Measurements from ENCODE around the gene PCDH9.

- TF ChIP-seq, protein P1, sequence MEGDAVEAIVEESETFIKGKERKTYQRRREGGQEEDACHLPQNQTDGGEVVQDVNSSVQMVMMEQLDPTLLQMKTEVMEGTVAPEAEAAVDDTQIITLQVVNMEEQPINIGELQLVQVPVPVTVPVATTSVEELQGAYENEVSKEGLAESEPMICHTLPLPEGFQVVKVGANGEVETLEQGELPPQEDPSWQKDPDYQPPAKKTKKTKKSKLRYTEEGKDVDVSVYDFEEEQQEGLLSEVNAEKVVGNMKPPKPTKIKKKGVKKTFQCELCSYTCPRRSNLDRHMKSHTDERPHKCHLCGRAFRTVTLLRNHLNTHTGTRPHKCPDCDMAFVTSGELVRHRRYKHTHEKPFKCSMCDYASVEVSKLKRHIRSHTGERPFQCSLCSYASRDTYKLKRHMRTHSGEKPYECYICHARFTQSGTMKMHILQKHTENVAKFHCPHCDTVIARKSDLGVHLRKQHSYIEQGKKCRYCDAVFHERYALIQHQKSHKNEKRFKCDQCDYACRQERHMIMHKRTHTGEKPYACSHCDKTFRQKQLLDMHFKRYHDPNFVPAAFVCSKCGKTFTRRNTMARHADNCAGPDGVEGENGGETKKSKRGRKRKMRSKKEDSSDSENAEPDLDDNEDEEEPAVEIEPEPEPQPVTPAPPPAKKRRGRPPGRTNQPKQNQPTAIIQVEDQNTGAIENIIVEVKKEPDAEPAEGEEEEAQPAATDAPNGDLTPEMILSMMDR (IDR thresholded peaks at IDR 0.05): no peak
- TF ChIP-seq POLR2A (IDR thresholded peaks at IDR 0.05): no peak
Observed at GRCh38 chr13:67087527-67087926, 142.6 kb downstream of the PCDH9 start.
